Measurements from ENCODE around the gene VSTM1. TPM values are rescaled to one million over a fixed set of nuclear protein-coding genes. Genes with fewer than 3 reads are reported as not detected.
A peak's percentile ranks its signal among the peaks of the same experiment; 100 is the strongest.

Gene VSTM1
- polyA plus RNA-seq, 3 donors = 3.7 to 172 (median 137) TPM

- intact Hi-C loops (cut with micrococcal nuclease) = no loop called here
- Histone ChIP-seq H3K4me1 (ENCODE audit: control insufficient read depth in 1 of 2, insufficient read depth in 2 of 2, low read length in 2 of 2) (peaks cover 5 to 8% of the 10 kb centered on the region in 2 donors), H3K9ac (ENCODE audit: insufficient read depth, low read length, poor library complexity, severe bottlenecking) (no peak overlapping the region), H3K4me2 (replicated peaks; ENCODE audit: extremely low read depth, low read length, poor library complexity, severe bottlenecking) (no peak overlapping the region), H3K9me3 (replicated peaks in 1 of 2; ENCODE audit: control insufficient read depth in 1 of 2, insufficient read depth in 1 of 2, low read length in 2 of 2) (peaks cover 0 to 7% of the 10 kb centered on the region in 2 donors), H4K20me1 (ENCODE audit: insufficient read depth, low read length) (no peaks in the 10 kb centered on the region), H2AFZ (ENCODE audit: insufficient read depth, low read depth, low read length, poor library complexity, severe bottlenecking) (no peak overlapping the region), H3K27ac (ENCODE audit: low read depth in 1 of 2, low read length in 2 of 2) (no peak overlapping the region), H3K36me3 (replicated peaks in 1 of 2; ENCODE audit: control insufficient read depth in 1 of 2, insufficient read depth in 2 of 2, low read length in 2 of 2) (no peaks in the 10 kb centered on the region), H3K27me3 (ENCODE audit: control insufficient read depth in 2 of 2, insufficient read depth in 2 of 2, low read length in 2 of 2) (peaks cover 29 to 69% of the 10 kb centered on the region in 2 donors), H3K79me2 (ENCODE audit: insufficient read depth, low read length) (no peaks in the 10 kb centered on the region), H3K4me3 (replicated peaks in 1 of 3; ENCODE audit: low read depth in 2 of 3, low read length in 3 of 3) (no peak overlapping the region)
- no peak for DNase-seq
- Mint-ChIP-seq H3K27me3 (ENCODE audit: low read depth in 3 of 3) (peaks cover 63 to 89% (median 72%) of the 10 kb centered on the region in 3 donors), H3K9me3 (peaks cover 0 to 15% (median 9%) of the 10 kb centered on the region in 7 donors), H3K4me3 (peak overlapping the region in 1 of 2 donors; percentile 73), H3K4me1 (peaks cover 5% of the 10 kb centered on the region), H3K36me3 (peaks cover 5 to 7% of the 10 kb centered on the region in 2 donors), H3K27ac (peak overlapping the region in 1 of 7 donors; percentile 28)
- WGBS (ENCODE audit: insufficient coverage) = 92% methylated on average over 2 of the region's 3 CpGs
- TF ChIP-seq CTCF (IDR thresholded peaks at IDR 0.05) = no peak
Measured at GRCh38 chr19:53993448-53993847, 70.2 kb downstream of the VSTM1 start.

- WGBS (ENCODE audit: insufficient coverage) = 23% methylated on average over 41 of the region's 43 CpGs
- Histone ChIP-seq H4K20me1 (ENCODE audit: insufficient read depth, low read length) (no peaks in the 10 kb centered on the region), H2AFZ (ENCODE audit: insufficient read depth, low read depth, low read length, poor library complexity, severe bottlenecking) (no peak overlapping the region), H3K9ac (ENCODE audit: insufficient read depth, low read length, poor library complexity, severe bottlenecking) (no peak overlapping the region), H3K27ac (ENCODE audit: low read depth in 1 of 2, low read length in 2 of 2) (no peak overlapping the region), H3K4me1 (ENCODE audit: control insufficient read depth in 1 of 2, insufficient read depth in 2 of 2, low read length in 2 of 2) (peaks cover 5 to 8% of the 10 kb centered on the region in 2 donors), H3K36me3 (replicated peaks in 1 of 2; ENCODE audit: control insufficient read depth in 1 of 2, insufficient read depth in 2 of 2, low read length in 2 of 2) (no peaks in the 10 kb centered on the region), H3K4me3 (replicated peaks in 1 of 3; ENCODE audit: low read depth in 2 of 3, low read length in 3 of 3) (no peak overlapping the region), H3K4me2 (replicated peaks; ENCODE audit: extremely low read depth, low read length, poor library complexity, severe bottlenecking) (no peak overlapping the region), H3K79me2 (ENCODE audit: insufficient read depth, low read length) (no peaks in the 10 kb centered on the region), H3K27me3 (ENCODE audit: control insufficient read depth in 2 of 2, insufficient read depth in 2 of 2, low read length in 2 of 2) (peaks cover 26 to 64% of the 10 kb centered on the region in 2 donors), H3K9me3 (replicated peaks in 1 of 2; ENCODE audit: control insufficient read depth in 1 of 2, insufficient read depth in 1 of 2, low read length in 2 of 2) (peaks cover 0 to 7% of the 10 kb centered on the region in 2 donors)
- Mint-ChIP-seq H3K27ac (no peak overlapping the region), H3K4me1 (peaks cover 5% of the 10 kb centered on the region), H3K4me3 (peak overlapping the region in 1 of 2 donors; percentile 88), H3K36me3 (peaks cover 5 to 7% of the 10 kb centered on the region in 2 donors), H3K27me3 (ENCODE audit: low read depth in 3 of 3) (peaks cover 62 to 83% (median 68%) of the 10 kb centered on the region in 3 donors), H3K9me3 (peaks cover 0 to 15% (median 9%) of the 10 kb centered on the region in 7 donors)
- TF ChIP-seq CTCF (IDR thresholded peaks at IDR 0.05) = no peak
- no peak for DNase-seq
- intact Hi-C loops (cut with micrococcal nuclease) = no loop called here
Measured at GRCh38 chr19:53992815-53993214, 70.9 kb downstream of the VSTM1 start.

Measured in CD14-positive monocyte (primary cell).